ENCODE measurements around the gene SORBS1.

Gene SORBS1

DNA sequence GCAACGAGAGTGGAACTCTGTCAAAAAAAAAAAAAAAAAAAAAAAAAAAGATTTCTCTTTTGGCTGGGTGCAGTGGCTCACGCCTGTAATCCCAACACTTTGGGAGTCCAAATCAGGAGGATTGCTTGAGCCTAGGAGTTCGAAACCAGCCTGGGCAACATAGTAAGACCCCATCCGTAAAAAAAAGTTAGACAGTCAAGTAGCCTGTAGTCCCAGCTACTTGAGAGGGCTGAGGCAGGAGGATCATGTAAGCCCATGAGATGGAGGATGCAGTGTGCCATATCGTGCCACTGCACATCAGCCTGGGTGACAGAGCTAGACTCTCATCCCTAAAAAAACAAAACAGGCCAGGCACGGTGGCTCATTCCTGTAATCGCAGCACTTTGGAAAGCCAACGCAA is 295.6 kb downstream of the SORBS1 start:
- no peak for DNase-seq (ENCODE audit: low read depth)

DNA sequence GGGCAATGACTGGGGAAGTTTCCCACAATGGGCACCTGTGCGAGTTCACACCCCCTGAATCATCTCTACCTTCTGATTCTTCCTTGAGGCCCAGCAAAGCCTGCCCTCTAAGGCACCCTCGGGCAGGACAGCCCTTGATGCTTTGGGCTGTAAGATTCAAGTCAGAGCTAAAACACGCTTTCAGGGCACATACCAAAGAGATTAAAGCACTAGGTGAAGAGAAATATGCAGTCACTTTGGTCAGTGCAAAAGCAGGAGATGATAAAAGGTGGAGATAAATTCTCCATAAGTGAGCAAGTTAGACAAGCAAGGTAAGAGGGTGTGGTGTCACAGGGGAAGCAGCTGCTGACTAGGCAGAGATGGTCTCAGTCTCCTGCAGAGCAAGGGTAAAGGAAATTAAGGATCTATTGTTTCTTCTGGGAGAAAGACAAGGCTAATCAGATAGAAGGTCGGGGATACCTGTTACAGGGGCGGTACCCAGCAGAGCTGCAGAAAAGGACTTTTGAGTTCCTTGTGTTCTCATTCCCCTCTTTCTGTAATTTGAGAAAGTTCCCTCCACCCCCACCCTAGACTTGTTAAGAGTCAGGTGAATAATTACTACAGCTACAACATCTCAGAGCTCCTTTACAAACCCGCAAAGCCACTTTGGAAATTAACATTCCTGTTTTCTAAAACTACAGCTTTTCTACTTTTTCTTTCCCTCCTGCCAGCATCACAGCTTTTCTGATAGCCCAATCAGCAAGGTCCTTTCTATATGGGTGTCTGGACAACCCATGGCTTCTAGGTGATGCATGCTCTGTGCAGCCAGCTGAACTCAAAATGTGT is 296.7 kb downstream of the SORBS1 start:
- DNase-seq (ENCODE audit: low read depth) = no peak

- DNase-seq (ENCODE audit: low read depth) = no peak
Measured at GRCh38 chr10:95263864-95264226, 297.3 kb downstream of the SORBS1 start.

GRCh38 chr10:95262763-95263518 is 298.2 kb downstream of the SORBS1 start:
- no peak for DNase-seq (ENCODE audit: low read depth)

- DNase-seq (ENCODE audit: low read depth) = no peak
Measured at GRCh38 chr10:95261926-95262325, 299.2 kb downstream of the SORBS1 start.
